Colonic mucosa (tissue), 4 donors: ENCODE measurements around the gene TRDMT1. TPM values are rescaled to one million over a fixed set of nuclear protein-coding genes. Genes with fewer than 3 reads are reported as not detected.
A peak's percentile ranks its signal among the peaks of the same experiment; 100 is the strongest.

Experiments
- DNase-seq: peaks from one replicate; pipeline ENCODE4 v3.0.0-alpha.2; 2020
- H3K27ac ChIP-seq: fragments of 200-600 bp; one replicate; pipeline ENCODE4 v1.8.0; 2021
- H3K27me3 ChIP-seq: fragments of 200-600 bp; one replicate; pipeline ENCODE4 v1.8.0; 2021
- H3K36me3 ChIP-seq: fragments of 200-600 bp; one replicate; pipeline ENCODE4 v1.8.0; 2021
- H3K4me1 ChIP-seq: fragments of 200-600 bp; one replicate; pipeline ENCODE4 v1.8.0; 2021; ENCODE audit warnings: mild to moderate bottlenecking
- H3K4me3 ChIP-seq: fragments of 200-600 bp; one replicate; pipeline ENCODE4 v1.8.0; 2021
- H3K9ac ChIP-seq, 2 donors: one replicate each; pipeline ENCODE4 v1.7.0; 2013; ENCODE audit warnings: control low read depth in 2 of 2, low read depth in 2 of 2, low read length in 2 of 2
- H3K9me3 ChIP-seq: fragments of 200-600 bp; one replicate; pipeline ENCODE4 v1.8.0; 2021
- CTCF ChIP-seq: fragments of 200-600 bp; IDR thresholded peaks from one replicate; pipeline ENCODE4 v1.8.0; 2022; ENCODE audit warnings: antibody characterized with exemption, mild to moderate bottlenecking
- intact Hi-C: fragments of 100-400 bp; cut with DNase I; formaldehyde crosslinking; loops from one replicate; pipeline ENCODE4 v1.14.1; 2022
- total RNA-seq, 2 donors: library from RNA; stranded (reverse); fragmentation: NEBNext Ultra II Directional in 1 of 2; extraction: Animal tissue kit (Norgen Biotek cat#: 25700) in 1 of 2; gene quantifications; one replicate each; pipeline ENCODE4 v1.2.1, GENCODE V29; 2021
- donor health status: healthy.
- donor health status: DM: no; HTN: no; CAD: no.
- donor health status: DM: no; HTN: no; CAD: no.

Gene TRDMT1
- total RNA-seq, 2 donors from 2014 or later = 3.4 to 3.5 TPM

GRCh38 chr10:17216901-17217395 is 15.5 kb upstream of the TRDMT1 start:
- Histone ChIP-seq H3K4me1 (no peaks in the 10 kb centered on the region), H3K27me3 (no peaks in the 10 kb centered on the region), H3K27ac (peak overlapping the region; percentile 46), H3K36me3 (no peaks in the 10 kb centered on the region), H3K9ac (no peak overlapping the region), H3K4me3 (no peak overlapping the region), H3K9me3 (no peaks in the 10 kb centered on the region)
- intact Hi-C loops = no loop called here
- DNase-seq = no peak
- no peak for TF ChIP-seq CTCF

GRCh38 chr10:17216217-17216900 is 14.9 kb upstream of the TRDMT1 start:
- TF ChIP-seq CTCF = no peak
- intact Hi-C loops = no loop called here
- no peak for DNase-seq
- H3K27me3 ChIP-seq = no peaks in the 10 kb centered on the region
- no peaks in the 10 kb centered on the region for H3K36me3 ChIP-seq
- H3K4me3 ChIP-seq = no peak overlapping the region
- H3K9ac ChIP-seq = no peak overlapping the region
- peak overlapping the region; percentile 46 for H3K27ac ChIP-seq
- H3K4me1 ChIP-seq = no peaks in the 10 kb centered on the region
- H3K9me3 ChIP-seq = no peaks in the 10 kb centered on the region

- no peak for DNase-seq
- Histone ChIP-seq H3K27ac (peak overlapping the region; percentile 3), H3K27me3 (no peaks in the 10 kb centered on the region), H3K4me1 (no peaks in the 10 kb centered on the region), H3K36me3 (no peaks in the 10 kb centered on the region), H3K9me3 (no peaks in the 10 kb centered on the region), H3K4me3 (no peak overlapping the region), H3K9ac (no peak overlapping the region)
- intact Hi-C loops = no loop called here
- TF ChIP-seq CTCF = no peak
Observed at GRCh38 chr10:17215782-17216122, 14.3 kb upstream of the TRDMT1 start.

- H3K4me3 ChIP-seq = no peak overlapping the region
- no peaks in the 10 kb centered on the region for H3K27me3 ChIP-seq
- H3K27ac ChIP-seq = peak overlapping the region; percentile 3
- no peaks in the 10 kb centered on the region for H3K9me3 ChIP-seq
- intact Hi-C loops = no loop called here
- H3K9ac ChIP-seq = no peak overlapping the region
- TF ChIP-seq CTCF = no peak
- no peak for DNase-seq
- no peaks in the 10 kb centered on the region for H3K4me1 ChIP-seq
- H3K36me3 ChIP-seq = no peaks in the 10 kb centered on the region
Observed at GRCh38 chr10:17214971-17215781, 13.7 kb upstream of the TRDMT1 start.

- H3K4me3 ChIP-seq = no peak overlapping the region
- H3K27me3 ChIP-seq = no peaks in the 10 kb centered on the region
- H3K4me1 ChIP-seq = no peaks in the 10 kb centered on the region
- no peak for TF ChIP-seq CTCF
- no peak for DNase-seq
- intact Hi-C loops = no loop called here
- no peak overlapping the region for H3K9ac ChIP-seq
- no peaks in the 10 kb centered on the region for H3K36me3 ChIP-seq
- H3K27ac ChIP-seq = peak overlapping the region; percentile 2
- H3K9me3 ChIP-seq = no peaks in the 10 kb centered on the region
Observed at GRCh38 chr10:17214526-17214925, 13.1 kb upstream of the TRDMT1 start.
